ENCODE data around the gene GLB1L.
"Not testable (repeated sequence)": the region's sequence is repeated elsewhere in the genome, so short reads cannot be mapped to it uniquely, and the experiment has no call there.

The GLB1L gene

DNA sequence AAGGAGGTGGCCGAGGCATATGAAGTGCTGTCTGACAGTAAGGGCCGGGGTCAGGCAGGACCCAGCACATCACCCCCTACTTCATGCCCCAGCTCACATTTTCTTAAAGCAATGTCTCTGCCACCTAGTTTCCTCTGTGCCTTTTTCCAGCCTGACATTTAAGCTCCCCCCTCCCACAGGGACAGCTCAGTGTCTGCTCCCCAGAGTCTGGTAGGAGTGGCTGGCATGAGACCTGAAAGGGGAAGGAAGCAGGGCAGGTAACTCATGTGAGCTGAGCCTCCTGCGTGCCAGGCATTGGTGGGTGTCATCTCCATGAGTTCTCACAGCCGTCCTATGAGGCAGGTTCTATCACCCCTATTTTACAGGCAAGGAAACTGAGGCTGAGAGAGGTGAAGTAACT, 35.4 kb upstream of the GLB1L start:
- DNase-seq (ENCODE audit: low read depth), result no peak

DNA sequence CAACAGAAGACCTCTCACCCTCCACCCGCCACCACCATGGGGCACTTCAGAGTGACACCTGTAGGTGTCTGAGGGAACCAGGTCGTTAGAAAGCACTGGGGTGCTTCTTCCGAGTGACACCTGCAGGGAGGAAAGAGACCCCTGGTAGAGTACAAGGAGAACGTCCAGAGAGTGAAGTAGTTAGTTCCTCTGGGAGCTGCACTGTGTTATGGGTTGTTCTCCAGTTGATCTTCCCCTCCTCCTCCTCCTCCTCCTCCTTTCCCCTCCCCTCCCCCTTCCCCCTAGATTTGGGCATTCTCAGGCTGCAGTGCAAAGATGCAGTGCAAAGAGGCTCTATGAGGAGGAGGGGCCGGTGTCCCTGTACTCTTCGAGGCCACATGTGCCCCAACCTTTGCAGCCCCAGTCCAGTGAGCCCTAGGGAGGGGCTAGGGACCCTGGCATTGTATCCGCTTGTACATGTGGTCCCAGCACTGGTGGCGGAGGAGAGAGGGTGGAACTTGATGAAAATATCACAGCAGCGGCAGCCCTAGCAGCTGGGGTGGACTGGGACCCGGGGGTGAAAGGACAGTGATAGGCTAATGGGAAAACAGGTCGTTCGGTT, 34.8 kb upstream of the GLB1L start:
- DNase-seq (ENCODE audit: low read depth), result no peak

DNA sequence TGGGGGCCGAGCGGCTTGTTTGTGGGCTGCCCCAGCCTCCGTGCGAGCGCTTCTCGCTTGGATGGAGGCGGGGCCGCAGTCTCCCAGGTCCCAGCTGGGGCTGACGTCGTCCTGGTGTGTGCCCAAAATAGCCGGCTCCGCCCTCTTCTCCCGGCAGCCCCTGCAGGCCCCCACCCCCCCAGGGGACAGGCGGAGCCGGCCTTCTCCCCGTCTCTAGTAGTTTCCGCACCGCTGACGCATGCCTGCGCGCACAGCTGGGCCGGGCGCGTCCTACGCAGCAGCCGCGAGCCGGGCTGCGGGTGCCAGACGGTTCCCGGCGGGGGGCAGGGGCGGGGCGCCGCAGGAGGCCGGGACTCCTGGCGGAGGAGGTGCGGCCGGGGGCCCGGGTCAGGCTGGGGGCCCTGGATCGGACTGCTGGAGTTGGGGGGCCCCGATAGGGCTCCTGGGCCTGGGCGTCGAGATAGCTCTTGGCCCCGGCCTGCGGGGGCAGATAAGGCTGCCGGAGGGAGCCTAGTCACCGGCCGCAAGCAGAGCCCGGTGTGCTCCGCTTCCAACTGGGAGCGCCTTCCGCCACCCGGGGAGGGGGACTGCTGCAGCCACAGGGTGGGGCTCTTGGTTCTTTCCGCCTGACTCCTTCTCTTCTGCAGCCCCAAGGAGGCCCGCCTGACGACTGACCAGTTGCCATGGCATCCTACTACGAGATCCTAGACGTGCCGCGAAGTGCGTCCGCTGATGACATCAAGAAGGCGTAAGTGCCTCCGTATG, 34.1 kb upstream of the GLB1L start, which contains the start of gene DNAJB2:
Gene DNAJB2, plus strand, starts transcription at position 216 of the 765 bp plus-strand sequence. Its CDS starts 468 bp downstream, at position 684.
- DNase-seq (ENCODE audit: low read depth), result peak; percentile 99

DNA sequence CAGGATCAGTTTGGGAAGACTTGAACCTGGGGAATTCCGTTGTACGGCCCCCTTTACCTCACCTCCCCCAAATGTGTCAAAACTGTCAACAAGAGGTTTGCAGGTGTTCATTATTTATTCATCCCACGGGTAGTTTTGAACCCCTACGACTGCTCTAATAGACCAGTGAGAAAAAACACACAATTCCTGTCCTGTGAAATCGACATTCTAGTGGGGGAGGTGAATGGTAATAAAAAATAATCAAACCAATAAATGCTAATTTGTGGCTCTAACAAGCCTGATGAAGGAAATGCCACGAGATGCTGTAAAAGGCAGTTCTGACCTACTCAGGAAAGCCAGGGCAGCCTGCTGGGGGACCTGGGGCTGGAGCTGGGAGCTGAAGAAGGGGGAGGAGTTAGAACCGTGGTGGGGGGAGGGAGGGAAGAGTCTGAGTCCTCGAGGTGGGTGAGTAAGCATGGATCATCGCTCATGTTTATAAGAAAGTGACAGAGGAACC, 33.5 kb upstream of the GLB1L start:
- DNase-seq (ENCODE audit: low read depth), result no peak

DNA sequence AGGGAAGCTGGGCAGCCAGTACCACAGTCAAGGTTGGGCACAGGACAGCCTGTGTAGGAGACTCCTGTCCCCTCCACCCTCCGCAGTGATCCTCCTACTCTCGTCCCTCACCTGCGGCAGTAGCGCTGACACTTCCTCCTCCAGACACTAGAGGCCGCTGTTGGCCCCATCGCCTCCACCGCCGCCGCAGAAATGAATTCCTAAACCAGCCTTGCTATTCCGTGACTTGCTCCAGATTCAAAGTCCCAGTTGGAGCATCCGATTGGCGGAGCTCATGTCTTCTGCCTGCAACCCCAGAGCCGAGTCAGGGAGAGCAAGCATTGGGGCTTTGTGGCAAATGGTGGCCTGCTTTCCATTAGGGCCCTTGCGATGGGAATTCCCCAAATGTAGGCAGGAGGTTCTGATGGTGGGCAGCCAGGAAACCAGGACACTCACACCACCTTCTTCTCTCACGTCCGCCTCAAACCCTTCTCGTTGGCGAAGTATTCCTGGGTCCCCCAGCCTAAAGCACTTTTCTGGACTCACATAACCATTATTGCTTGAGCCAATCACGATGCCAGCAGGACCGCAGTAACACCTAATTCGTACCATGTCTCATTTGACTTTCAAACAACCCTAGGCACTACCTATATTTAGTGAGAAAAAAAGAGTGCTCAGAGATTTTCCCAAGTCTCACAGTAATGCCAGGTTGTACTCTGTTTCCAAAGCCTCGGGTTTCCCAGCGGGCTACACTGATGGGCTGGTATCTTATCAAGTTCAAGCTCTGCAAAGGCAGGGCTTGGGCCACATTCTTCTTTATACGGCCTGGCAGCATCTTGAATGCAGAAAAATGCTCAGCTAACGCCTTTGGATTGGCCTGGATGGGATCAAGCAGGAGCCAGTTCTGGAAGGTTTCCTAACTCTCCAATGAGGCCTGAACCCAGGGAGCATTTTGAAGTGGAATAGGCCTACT, 32.7 kb upstream of the GLB1L start:
- DNase-seq (ENCODE audit: low read depth), result peak; percentile 61

DNA sequence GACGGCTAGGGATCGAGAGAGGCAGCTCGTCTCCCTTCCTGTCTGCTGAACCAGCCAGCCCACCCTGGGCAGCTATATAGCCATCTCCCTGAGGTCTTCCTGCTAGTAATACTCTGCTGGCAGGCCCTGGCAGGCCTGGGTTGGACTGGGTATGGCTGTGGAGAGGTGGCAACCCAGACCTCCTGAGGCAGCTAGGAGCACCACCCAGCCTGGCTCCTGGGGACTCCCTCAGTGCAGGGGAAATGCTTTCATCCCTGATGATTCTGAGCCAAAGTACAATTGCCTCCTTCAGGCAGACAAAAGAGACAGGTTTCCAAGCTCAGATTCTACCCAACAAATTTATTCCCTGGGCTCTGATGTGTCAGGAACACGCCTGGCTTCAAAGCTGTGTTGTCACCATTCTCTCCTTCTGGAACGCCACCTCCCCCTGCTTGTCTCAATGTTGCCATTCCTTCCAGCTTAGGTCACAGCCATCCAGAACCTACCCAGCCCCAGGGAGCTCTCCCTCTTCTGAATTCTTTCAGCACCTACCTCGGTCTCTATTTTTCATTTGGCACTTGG, 29.2 kb upstream of the GLB1L start:
- no peak for DNase-seq (ENCODE audit: low read depth)

DNA sequence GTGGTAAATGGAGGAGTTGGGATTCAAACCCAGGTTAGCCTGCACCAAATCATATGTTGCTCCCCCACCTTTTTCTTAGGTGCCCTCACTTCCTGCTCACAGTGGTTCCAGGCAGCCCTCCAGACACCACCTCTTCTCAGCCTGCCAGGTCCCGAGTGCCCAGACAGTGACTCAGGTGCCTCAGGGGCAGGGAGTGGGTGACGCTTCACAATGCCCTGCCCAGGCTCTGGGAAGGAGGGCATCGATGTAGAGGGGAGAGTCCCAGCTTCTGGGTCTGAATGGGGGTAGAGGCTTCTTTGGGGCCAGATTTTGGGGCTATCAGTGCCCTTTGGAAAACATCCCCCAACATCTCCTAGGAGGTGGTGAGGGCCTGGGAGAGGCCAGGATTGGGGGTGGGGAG, 28.7 kb upstream of the GLB1L start:
- DNase-seq (ENCODE audit: low read depth), result no peak

DNA sequence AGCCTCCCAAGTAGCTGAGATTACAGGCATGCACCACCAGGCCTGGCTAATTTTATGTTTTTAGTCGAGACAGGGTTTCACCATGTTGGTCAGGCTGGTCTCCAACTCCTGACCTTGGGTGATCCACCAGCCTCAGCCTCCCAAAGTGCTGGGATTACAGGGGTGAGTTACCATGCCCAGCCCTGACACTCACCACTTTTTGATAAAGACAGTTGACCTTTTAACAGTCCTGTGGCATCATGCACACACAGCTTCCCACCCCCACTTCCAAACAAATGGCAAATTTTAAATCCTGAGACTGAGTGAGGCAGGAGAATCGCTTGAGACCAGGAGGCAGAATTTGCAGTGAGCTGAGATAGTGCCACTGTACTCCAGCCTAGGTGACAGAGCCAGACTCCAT, 27.8 kb upstream of the GLB1L start:
- no peak for DNase-seq (ENCODE audit: low read depth)

DNA sequence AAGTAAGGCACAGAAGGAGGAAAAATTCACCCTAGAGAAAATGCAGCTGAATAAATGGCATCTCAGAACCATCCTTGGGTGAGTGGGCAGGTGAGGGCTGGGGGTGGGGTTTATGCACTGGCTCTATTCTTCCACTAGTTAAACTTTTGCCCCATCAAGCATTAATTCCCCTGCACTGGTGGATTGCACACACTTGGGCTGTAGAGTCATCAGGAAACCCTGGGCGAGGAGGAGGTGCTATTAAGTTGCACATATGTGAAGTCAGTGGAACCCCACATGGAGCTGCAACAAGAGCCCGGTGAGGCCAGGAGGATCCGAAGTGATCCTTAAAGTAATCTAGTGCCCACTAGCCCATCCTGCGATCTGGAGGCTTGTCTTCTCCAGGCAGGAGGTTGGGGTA, 27.1 kb upstream of the GLB1L start:
- no peak for DNase-seq (ENCODE audit: low read depth)

DNA sequence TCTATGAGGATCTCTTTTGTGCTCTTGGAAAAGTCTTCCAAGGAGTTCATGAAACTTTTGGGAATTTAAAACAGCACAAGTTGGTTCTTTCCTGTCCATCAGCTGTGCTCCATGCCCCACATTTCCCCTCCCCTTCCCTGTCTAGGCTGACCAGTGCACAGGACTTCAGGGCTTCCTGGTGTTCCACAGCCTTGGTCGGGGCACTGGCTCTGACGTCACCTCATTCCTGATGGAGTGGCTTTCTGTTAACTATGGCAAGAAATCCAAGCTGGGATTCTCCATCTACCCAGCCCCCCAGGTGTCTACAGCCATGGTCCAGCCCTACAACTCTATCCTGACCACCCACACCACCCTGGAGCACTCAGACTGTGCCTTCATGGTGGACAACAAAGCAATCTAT, 25.8 kb upstream of the GLB1L start:
- DNase-seq (ENCODE audit: low read depth), result no peak

DNA sequence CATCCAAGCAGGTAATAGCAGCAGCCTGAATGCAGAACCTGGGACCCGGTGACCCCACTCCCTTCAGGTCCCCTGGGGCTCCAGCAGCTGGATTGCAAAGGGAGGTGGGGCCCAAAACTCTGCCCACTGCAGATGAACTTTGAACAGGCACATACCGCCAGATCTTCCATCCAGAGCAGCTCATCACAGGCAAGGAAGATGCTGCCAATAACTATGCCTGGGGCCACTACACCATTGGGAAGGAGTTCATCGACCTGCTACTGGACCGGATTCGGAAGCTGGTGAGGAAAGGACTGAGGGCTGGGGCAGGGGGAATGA, 24.8 kb upstream of the GLB1L start:
- DNase-seq (ENCODE audit: low read depth), result no peak

DNA sequence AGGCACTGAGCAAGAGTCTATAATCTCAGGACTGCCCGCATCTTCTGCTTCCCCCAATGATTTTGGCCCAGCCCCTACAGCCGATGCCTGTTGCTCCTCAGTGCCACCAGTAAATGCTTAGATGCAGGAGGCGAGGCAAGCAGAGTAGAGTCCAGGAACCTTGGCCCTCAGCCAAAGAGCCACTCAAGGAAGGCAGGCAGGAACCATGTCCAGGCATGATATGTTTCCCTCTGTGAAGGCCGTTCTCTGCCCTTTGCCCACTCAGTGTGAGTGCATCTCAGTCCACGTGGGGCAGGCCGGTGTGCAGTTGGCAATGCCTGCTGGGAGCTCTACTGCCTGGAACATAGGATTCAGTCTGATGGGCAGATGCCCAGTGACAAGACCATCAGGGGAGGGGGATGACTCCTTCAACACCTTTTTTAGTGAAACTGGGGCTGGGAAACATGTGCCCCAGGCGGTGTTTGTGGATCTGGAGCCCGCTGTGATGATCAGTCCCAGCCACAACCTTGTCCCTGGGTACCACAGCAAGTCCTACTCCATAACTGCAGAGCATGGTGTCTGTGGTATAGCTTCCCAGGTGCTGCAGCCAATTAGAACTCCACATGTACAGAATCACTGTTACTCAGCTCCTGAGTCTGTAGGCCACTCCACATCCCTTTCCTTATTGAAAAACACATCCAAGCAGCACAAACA, 24.3 kb upstream of the GLB1L start:
- DNase-seq (ENCODE audit: low read depth), result no peak

DNA sequence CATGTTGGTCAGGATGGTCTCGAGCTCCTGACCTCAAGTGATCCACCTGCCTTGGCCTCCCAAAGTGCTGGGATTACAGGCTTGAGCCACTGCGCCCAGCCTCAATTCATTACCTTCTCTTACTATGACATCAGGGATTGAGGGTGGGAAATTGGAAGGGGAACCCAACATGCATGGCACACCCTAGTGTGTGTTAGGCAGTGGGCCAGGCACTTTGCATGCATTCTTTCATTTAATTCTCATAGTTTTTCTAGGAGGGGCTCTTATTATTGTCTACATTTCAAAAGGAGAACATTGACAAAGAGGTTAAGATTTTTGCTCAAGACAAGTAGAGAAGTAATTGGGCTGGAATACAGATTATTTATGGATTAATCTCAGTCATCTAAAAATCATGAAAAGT, 23.1 kb upstream of the GLB1L start:
- no peak for DNase-seq (ENCODE audit: low read depth)

DNA sequence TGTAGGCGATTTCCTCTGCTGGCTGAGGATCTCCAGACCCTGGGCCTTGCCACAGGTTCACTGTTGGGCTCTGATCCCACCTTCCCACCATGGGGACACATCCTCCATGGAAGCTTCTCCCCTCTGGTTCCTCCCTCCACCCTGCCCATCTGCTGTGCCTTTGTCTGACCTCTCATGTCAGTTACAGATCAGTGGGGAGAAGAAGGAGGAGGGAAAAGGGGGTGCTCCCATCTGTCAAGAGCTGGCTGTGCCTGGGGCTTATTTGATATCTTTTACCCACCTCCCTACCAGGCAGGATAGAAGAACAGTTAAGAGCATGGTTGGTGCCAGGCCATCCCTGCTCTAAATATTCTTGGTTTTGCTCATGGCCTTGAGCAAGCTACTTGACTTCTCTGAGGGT, 21.6 kb upstream of the GLB1L start:
- DNase-seq (ENCODE audit: low read depth), result no peak

DNA sequence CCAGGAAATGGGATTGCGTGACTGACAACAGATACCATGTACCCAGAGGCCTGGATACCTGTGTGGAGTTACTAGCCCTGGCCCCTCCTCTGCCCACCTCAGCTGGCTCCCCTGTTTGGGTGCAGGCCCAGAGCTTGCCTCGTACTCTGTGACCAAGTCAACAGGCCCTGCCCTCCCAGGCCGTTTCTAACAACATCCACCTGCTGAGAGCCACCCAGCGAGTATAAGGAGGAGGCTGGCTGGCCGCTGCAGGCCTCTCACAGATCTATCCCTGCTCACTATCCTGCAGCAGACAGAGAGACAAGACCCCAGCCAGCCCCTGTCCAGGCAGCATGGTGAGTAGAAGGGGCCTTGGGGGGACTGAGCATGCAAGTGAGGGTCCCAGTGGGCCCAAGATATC, 21.0 kb upstream of the GLB1L start:
- no peak for DNase-seq (ENCODE audit: low read depth)

DNA sequence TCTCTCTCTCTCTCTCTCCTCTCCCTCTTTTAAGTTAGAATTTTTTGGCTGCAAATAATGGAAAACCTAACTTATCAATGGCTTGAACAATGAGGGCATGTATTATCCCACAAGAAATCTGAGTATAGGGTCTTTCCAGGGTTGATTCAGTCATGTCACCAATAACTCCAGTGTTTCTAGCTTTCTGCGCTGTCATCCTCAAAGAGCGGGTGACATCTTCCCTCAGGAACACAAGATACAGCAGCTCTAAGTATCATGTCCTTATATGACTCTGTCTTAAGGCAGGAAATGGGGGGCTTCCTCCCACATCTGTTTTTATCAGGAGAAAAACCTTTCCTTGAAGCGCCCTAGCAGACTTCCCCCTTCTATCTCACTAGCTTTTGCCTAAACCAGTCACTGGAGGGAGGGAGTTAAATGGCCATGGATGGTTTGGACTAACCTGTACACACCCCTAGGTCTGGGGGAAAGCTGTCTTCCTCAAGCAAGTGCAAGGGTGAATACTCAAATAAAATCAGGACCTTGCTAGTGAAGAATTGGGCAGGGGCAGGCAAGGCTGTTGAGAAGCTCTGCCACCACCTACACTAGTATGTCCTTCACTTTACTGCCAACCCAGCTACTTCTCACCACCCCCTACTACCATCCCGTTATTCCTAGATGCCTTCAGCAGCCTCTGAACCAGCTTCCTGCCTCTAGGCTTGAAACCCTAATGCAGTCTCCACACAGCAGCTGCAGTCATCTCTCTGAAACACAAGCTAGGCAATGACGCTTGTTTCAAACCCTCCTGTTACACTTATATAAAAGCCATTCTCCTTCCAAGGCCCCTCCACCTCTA, 16.0 kb upstream of the GLB1L start:
- DNase-seq (ENCODE audit: low read depth), result no peak

DNA sequence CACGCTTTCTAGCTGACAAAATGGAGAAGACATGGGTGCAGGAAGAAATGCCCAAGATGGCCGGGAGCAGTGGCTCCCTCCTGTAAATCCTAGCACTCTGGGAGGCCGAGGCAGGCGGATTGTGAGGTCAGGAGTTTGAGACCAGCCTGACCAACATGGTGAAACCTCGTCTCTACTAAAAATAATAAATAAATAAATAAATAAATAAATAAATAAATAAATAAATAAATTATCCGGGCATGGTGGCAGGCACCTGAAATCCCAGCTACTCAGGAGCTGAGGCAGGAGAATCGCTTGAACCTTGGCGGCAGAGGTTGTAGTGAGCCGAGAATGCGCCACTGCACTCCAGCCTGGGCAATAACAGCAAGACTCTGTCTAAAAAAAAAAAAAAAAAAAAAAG, 13.7 kb upstream of the GLB1L start:
- DNase-seq (ENCODE audit: low read depth), result not testable (repeated sequence)

DNA sequence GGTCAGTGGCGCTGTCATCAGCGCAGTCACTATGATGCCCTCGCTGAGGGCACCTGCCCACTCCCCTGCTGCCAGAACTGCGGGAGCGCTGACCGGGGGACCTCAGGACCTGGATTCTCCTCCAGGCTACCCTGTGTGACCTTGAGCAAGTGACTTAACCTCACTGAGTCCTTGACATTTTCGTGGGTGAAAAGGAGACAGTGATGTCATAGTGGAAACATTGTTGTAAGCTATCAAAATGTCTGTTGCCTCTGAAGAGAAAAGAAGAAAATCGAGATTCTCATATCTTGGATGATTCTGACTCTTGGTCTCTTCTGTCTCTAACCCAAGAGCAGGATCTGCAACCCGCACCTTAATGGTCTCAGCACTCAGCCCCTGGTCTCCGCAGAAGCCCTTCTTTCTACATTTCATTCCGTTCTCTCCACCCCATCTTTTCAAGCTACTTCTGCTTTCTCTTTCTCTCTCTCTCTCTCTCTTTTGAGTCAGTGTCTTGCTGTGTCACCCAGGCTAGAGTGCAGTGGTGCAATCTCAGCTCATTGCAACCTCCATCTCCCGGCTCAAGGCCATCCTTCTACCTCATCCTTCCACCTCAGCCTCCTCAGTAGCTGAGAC, 9.5 kb upstream of the GLB1L start:
- DNase-seq (ENCODE audit: low read depth), result peak; percentile 20

DNA sequence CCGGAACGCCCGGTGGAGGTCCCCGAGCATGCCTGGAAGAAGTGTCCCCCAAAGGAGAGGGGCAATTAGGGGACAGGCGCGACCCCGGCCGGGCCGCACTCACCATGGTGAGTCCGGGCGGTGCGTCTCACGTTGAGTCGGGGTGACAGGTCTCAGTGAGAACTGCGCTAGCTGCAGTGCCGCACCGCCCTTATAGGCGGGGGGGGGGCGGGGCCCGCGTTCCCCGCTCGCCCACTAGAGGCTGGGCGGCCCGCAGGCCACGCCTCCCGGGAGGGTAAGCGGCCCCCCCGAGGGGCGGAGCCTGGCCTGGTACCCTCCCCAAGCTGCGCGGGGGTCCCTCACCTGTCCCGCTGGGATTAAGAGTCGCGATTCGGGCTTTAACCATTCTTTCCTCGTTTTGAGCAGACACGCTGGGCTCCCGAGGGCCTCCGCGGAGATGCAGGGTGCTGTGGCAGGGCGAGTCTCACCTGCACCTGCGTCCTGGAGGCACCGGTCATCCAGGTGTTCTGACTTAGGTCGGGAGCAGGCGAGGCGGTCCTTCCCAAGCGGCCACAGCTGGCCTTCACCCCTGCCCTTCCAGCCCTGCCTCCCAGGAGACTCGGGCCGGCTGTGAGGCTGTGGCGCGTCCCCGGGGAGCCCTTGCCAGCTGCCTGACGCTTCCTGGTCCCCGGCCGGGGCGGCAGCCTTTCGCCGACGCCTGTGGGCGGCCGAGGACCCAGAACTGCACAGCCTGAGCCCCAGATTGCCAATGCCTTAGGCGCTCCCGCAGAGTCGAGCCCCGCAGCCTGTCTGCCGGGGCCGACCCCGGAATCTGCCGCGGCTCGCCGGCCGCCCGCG, 8.7 kb upstream of the GLB1L start, which contains the start of gene TUBA4A:
Gene TUBA4A, minus strand, starts transcription at position 166 of the 837 bp plus-strand sequence. Its CDS starts 60 bp downstream, at position 106.
- DNase-seq (ENCODE audit: low read depth), result peak; percentile 88

All from activated T-helper 9 cell treated with anti-CD3 and anti-CD28 coated beads, Interleukin-2, amount 50 U/mL, for 16 hours (primary cell).